HG03097 (cell line): Measurements from ENCODE around the gene MDN1.
"Not testable (repeated sequence)": the region's sequence is repeated elsewhere in the genome, so short reads cannot be mapped to it uniquely, and the experiment has no call there.

Source experiments
- ATAC-seq: cut with Tn5 transposase; IDR thresholded peaks from one replicate; pipeline ENCODE4 v1.9.1; 2021; ENCODE audit not compliant: unreplicated experiment, low FRiP score

Gene MDN1

GRCh38 chr6:89781070-89782034, 38.2 kb downstream of the MDN1 start:
- no peak for ATAC-seq

GRCh38 chr6:89777455-89777854, 42.1 kb downstream of the MDN1 start:
- no peak for ATAC-seq

GRCh38 chr6:89776583-89777233, 42.9 kb downstream of the MDN1 start:
- no peak for ATAC-seq

DNA sequence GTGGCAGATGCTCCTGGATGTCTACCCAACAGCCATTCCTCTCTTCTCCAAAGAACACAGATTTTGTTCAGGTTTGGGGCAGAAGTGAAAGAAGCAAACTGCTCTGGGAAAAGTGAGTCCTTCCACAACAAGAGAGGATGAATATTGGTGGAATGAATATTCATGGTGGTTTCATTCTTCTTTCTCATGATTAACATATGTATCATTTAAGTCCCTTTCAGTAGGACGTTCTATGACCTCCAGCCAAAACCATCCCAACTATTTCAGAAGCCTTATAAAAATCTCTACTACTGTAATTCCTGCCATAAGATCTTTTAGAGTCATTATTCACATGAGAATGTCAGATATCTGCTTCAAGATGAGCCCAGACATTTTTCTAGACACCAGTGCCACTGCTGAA, 44.4 kb downstream of the MDN1 start:
- ATAC-seq, result no peak

GRCh38 chr6:89769572-89769971, 50.0 kb downstream of the MDN1 start:
- no peak for ATAC-seq

DNA sequence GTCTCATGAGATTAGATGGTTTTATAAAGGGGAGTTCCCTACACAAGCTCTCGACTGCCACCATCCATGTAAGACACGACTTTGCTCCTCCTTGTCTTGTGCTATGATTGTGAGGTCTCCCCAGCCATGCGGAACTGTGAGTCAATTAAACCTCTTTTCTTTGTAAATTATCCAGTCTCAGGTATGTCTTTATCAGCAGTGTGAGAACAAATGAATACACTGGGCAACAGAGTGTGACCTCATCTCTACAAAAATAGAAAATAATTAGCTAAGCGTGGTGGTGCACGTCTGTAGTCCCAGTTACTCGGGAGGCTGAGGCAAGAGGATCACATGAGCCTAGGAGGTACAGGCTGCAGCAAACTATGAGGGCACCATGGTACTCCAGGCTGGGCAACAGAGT, 51.3 kb downstream of the MDN1 start:
- ATAC-seq, result no peak

GRCh38 chr6:89763550-89763949, 56.0 kb downstream of the MDN1 start:
- ATAC-seq, result no peak

DNA sequence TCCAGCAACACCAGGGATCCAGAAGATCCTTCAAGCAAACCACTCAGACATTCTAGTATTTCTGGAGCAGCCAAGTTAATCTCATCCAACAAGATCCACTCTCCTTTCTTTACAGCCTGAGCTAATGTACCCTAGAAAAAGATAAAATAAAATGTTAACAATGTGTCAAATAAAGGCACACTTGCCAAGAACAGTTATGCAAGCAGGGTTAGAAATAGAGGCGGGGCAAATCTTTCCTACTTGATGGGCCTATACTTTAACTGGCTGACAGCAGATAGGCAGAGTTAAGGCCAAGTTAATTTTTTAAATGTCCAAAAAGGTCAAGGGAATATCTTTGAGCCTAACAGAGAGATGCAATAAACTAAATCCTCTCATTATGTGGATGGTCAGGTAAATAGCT, 60.8 kb downstream of the MDN1 start:
- no peak for ATAC-seq

DNA sequence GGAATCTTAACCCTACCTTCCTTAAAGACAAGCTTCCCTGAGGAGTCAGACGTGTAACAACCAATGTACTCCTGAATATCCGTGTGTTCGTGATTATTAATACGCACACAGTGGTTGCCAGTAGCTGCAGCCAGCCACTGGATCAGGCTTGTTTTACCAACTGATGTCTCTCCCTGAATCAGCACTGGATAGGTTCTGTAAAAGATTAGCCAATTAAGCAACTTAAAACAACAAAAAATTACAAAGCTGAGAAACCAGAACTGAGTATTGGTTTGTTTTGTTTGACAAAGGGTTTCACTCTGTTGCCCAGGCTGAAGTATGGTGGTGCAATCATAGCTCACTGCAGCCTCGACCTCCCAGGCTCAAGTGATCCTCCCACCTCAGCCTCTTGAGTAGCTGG, 69.3 kb downstream of the MDN1 start:
- no peak for ATAC-seq

DNA sequence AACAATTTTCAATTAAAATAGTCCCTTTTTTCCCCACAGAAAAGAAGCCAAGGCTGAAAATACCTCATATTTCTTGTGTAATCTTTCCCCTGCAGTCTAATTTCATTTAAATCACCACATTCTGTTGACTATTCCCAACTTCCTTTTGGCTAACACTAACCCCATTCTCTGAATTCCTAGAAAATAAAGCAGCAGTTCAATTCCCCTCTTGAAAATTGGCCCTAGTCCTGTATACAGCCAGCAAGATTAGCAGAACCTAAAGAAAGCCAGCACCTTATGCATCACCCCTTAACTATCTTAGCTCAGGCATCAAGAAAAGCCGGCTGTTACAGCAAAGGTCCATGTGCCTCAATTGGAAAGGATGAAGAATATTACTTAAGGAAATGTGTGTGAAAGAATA, 69.7 kb downstream of the MDN1 start:
- no peak for ATAC-seq

DNA sequence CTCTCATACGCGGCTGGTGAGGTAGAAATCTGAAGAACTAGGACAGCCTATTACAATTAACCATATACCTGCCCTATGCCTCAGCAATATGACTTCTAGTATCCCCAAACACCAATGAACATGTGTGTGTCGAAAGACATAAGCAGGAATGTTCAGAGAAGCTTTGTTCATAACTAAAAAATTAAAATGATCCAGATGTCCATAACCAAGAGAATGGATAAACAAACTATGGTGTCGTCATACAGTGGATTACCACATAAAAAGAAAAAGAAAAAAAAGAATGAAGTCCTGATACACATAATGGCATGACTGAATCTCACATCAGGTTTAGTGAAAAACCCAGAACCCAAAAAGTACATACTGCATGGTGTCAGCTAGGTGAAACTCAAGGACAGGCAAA, 73.9 kb downstream of the MDN1 start:
- ATAC-seq, result no peak

DNA sequence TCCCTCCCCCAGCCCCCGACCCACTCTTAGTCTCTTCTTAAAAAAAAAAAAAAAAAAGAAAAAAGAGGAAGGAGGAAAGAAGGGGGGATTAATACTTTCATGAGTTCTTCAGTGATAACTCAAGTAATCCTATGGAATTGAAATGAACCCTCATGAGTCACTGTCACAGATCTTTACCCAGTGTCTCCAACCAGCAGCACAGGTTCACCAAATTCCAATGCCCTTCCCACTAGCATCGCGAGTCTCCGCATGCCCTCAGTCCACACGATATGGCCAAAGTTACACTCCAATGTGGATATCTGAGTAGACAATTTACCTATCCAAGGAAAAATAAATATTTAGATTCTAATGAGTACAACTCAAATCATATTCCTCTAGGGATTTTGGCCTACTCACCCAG, 74.5 kb downstream of the MDN1 start:
- no peak for ATAC-seq

DNA sequence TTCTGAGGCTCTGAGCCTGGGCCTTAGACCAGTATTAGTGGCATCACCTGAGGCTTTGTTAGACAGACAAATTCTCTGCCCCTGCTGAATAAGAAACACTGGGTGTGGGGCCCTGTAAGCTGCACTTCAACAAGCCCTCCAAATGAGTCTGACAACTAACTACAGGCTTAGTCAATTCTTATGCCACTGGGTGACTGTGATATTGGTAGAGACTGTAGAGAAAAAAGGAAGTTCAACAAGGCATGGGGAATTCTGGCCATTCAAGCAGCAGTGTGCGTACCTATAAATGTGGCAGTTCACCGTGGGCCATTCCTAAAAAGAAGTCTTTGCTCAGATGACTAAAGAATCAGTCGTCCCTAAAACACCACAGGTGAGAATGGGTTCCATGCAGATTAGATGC, 82.7 kb downstream of the MDN1 start:
- ATAC-seq, result no peak

GRCh38 chr6:89734526-89734925, 85.1 kb downstream of the MDN1 start:
- ATAC-seq, result no peak

- ATAC-seq, result no peak
Measured at GRCh38 chr6:89731924-89732567, 87.5 kb downstream of the MDN1 start.

- ATAC-seq, result not testable (repeated sequence)
Measured at GRCh38 chr6:89731262-89731661, 88.3 kb downstream of the MDN1 start.

GRCh38 chr6:89729818-89730217, 89.8 kb downstream of the MDN1 start:
- ATAC-seq, result peak; percentile 79

GRCh38 chr6:89727501-89727900, 92.1 kb downstream of the MDN1 start:
- ATAC-seq, result no peak

GRCh38 chr6:89724981-89725380, 94.6 kb downstream of the MDN1 start:
- ATAC-seq, result no peak

DNA sequence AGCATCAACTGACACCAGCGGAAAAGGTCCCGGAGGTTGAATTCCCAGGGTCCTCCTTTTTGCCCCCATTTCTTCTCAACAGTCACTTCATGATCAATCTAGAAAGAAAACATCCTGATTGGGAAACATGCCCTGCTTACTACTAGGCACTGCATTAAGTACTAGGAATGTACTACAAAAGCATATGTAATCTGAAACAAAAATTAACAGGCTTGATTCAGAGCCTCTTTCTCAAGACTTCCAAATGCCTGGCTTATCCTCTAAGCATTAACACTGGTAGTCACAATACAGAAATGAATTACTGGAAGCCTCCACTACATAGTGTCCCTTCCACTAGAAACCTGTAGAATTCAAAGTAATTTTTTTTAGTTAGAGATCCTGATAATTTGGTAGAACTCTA, 96.5 kb downstream of the MDN1 start:
- no peak for ATAC-seq

GRCh38 chr6:89716532-89716931, 103.1 kb downstream of the MDN1 start:
- ATAC-seq, result no peak
